Measurements from ENCODE around the gene GCKR.

The GCKR gene

DNA sequence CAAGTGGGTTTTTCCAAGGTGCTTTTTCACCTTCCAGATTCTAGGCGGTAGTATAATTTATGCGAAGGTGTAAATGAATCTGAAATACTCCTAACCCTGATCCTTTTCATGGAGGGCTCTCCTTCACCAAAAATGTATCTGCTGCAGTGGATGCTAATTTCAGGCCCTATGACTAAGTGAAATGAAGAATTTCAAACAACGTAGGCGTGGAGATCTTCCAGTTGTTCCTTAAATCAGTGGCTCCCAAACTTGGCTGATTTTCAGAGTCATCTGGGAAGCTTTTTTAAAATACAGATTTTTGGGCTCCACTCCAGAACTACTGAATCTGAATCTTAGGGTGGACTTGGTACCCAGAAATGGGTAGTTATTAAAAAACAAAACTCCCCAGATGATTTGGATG lies 5.5 kb downstream of the GCKR start:
- DNase-seq (ENCODE audit: low spot score) = no peak
- no peak overlapping the region for H3K27ac ChIP-seq
- TF ChIP-seq, protein P1, sequence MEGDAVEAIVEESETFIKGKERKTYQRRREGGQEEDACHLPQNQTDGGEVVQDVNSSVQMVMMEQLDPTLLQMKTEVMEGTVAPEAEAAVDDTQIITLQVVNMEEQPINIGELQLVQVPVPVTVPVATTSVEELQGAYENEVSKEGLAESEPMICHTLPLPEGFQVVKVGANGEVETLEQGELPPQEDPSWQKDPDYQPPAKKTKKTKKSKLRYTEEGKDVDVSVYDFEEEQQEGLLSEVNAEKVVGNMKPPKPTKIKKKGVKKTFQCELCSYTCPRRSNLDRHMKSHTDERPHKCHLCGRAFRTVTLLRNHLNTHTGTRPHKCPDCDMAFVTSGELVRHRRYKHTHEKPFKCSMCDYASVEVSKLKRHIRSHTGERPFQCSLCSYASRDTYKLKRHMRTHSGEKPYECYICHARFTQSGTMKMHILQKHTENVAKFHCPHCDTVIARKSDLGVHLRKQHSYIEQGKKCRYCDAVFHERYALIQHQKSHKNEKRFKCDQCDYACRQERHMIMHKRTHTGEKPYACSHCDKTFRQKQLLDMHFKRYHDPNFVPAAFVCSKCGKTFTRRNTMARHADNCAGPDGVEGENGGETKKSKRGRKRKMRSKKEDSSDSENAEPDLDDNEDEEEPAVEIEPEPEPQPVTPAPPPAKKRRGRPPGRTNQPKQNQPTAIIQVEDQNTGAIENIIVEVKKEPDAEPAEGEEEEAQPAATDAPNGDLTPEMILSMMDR (conservative IDR thresholded peaks at IDR 0.05; ENCODE audit: low read depth) = no peak
- CTCF ChIA-PET = no interaction called here
- POLR2A ChIA-PET (ENCODE audit: low non-redundant PET) = no interaction called here

DNA sequence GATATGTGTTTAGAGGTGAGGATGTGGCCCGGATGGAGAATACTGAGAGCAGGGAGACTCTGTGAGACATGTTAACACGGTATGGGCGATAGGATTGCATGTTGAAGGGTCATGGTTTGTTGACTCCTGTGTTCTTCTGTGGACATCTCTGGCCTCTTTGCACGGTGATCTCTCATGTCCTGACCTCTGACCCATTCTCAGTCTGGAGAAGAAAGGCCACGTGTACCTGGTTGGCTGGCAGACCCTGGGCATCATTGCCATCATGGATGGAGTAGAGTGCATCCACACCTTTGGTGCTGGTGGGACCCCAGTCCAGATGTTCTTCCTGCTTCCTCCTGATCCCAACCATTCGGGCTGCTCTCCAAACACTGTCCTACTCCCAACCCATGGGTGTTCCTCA lies 9.9 kb downstream of the GCKR start:
- DNase-seq (ENCODE audit: low spot score) = no peak
- TF ChIP-seq, protein P1 (conservative IDR thresholded peaks at IDR 0.05; ENCODE audit: low read depth) = no peak
- H3K27ac ChIP-seq = no peak overlapping the region
- ChIA-PET POLR2A (ENCODE audit: low non-redundant PET) (no interaction called here), CTCF (no interaction called here)

DNA sequence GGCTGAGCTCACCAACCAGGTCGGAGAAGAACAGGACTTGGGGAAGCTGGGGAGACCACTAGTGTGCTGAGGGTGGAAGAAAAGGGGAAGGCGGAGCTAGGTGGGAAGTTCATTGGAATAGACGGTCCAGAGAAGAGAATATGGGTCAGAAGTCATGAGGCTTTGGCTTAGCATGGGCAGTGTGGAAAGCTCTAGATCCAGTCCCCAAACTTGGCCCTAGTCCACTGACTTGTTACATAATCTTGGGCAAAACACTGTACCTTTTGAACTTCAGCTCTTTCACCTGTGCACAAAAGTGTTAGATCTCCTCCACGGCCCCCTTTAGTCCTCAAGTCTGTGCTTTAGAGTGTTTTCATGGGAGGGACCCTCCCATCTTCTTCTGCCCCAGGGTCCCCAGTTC lies 10.7 kb downstream of the GCKR start:
- CTCF ChIA-PET = no interaction called here
- DNase-seq (ENCODE audit: low spot score) = no peak
- POLR2A ChIA-PET (ENCODE audit: low non-redundant PET) = no interaction called here
- no peak overlapping the region for H3K27ac ChIP-seq
- TF ChIP-seq, protein P1 (conservative IDR thresholded peaks at IDR 0.05; ENCODE audit: low read depth) = no peak

DNA sequence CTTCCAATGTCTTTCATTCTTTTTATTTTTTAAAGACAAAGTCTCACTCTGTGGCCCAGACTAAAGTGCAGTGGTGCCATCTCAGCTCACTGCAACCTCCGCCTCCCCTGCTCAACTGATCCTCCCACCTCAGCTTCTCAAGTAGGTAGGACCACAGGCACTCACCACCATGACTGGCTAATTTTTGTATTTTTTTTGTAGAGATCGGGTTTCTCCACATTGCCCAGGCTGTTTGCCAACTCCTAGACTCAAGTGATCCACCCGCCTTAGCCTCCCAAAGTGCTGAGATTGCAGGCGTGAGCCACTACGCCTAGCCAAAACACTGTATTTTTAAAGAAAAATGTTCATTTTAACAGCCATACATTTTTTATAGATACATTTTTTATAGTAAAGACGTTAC lies 12.7 kb downstream of the GCKR start:
- CTCF ChIA-PET = no interaction called here
- no peak for DNase-seq (ENCODE audit: low spot score)

DNA sequence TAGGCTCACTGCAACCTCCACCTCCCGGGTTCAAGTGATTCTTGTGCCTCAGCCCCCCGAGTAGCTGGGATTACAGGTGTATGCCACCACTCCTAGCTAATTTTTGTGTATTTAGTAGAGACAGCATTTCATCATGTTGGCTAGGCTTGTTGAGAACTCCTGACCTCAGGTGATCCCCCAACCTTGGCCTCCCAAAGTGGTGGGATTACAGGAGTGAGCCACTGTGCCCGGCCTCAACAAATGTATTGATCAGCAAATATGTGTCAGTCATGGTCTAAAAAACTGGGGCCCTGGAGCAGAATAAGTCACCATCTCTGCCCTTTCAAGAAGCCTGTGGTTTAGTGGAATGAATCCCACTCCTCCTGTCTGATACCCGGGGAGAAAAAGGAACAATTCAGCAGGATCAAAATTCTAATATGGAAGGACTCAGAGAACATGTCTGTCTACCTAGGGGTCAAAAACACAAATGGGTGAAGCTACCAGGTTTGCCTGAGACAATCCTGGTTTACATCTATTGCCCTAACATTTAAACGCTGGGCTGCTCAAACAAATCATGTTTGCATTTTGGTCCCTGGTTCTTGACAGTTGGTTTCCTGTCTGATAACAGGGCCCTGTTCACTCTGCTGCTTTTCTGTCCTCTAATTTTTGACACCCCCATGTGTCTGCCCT lies 21.6 kb downstream of the GCKR start:
- ChIA-PET POLR2A (ENCODE audit: low non-redundant PET) (no interaction called here), CTCF (interaction anchor here (0.6 to 1.0 kb wide), 2 partner anchors 13 to 14 kb away, joined by 3 to 4 read pairs; no protein-coding TSS in a partner anchor)
- no peak overlapping the region for H3K27ac ChIP-seq
- TF ChIP-seq, protein P1 (conservative IDR thresholded peaks at IDR 0.05; ENCODE audit: low read depth) = no peak
- DNase-seq (ENCODE audit: low spot score) = no peak

More for the DNA sequence above, 12.7 kb downstream of the GCKR start:
- TF ChIP-seq, protein P1 (conservative IDR thresholded peaks at IDR 0.05; ENCODE audit: low read depth) = no peak
- POLR2A ChIA-PET (ENCODE audit: low non-redundant PET) = no interaction called here
- no peak overlapping the region for H3K27ac ChIP-seq

DNA sequence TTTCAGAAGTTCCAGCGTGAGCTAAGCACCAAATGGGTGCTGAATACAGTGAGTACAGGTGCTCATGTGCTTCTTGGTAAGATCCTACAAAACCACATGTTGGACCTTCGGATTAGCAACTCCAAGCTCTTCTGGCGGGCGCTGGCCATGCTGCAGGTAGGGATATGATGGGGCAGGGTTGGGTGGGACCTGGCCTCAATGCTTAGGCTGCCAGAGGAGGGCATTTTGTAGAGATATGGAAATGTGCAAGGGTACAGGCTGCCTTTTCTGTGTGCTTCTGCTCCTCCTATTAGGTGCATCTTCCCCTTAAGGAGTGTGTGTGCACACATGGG lies 22.1 kb downstream of the GCKR start:
- TF ChIP-seq, protein P1 (conservative IDR thresholded peaks at IDR 0.05; ENCODE audit: low read depth) = no peak
- H3K27ac ChIP-seq = no peak overlapping the region
- CTCF ChIA-PET = interaction anchor here (1.0 kb wide), 1 partner anchor 13 kb away, joined by 4 read pairs; no protein-coding TSS in a partner anchor
- DNase-seq (ENCODE audit: low spot score) = no peak
- POLR2A ChIA-PET (ENCODE audit: low non-redundant PET) = no interaction called here

All from RWPE1 (cell line).